ENCODE data around the gene SSB. TPM values are rescaled to one million over a fixed set of nuclear protein-coding genes. Genes with fewer than 3 reads are reported as not detected.

Gene SSB
- 101 to 195 TPM (median 154 TPM) in 5 replicates for total RNA-seq (2022; extraction: Qiagen RNA extraction; ENCODE audit: low read depth)

GRCh38 chr2:169798718-169799592, at the start of gene SSB:
SSB (plus strand) TSS chr2:169798871; CDS start chr2:169800961, 2,090 bp downstream.

GRCh38 chr2:169824373-169825333, 26.0 kb downstream of the SSB start, which contains the start of gene METTL5:
METTL5 (minus strand) TSS chr2:169824905; CDS start chr2:169824597, 308 bp downstream.

GRCh38 chr2:169827272-169828140, 28.8 kb downstream of the SSB start, which contains the start of gene UBR3:
UBR3 (plus strand) TSS chr2:169827454; CDS start chr2:169827508, 54 bp downstream.

Other genes starting within 250 kb of the SSB start
- gene FASTKD1, start 225.0 kb upstream of the SSB start, total RNA-seq (2022; extraction: Qiagen RNA extraction; ENCODE audit: low read depth): 15.8 to 22.9 TPM (median 21.1 TPM) in 5 replicates
- gene PPIG, start 214.5 kb upstream of the SSB start, total RNA-seq (2022; extraction: Qiagen RNA extraction; ENCODE audit: low read depth): 30.1 to 55.6 TPM (median 44.2 TPM) in 5 replicates
- 0.30 to 0.64 TPM (median 0.37 TPM) in 5 replicates for gene CFAP210, start 104.5 kb upstream of the SSB start, total RNA-seq (2022; extraction: Qiagen RNA extraction; ENCODE audit: low read depth)
- 0.61 to 4.2 TPM (median 2.8 TPM) in 5 replicates for gene PHOSPHO2, start 104.4 kb upstream of the SSB start, total RNA-seq (2022; extraction: Qiagen RNA extraction; ENCODE audit: low read depth)
- gene KLHL23, start 65.0 kb upstream of the SSB start, total RNA-seq (2022; extraction: Qiagen RNA extraction; ENCODE audit: low read depth): 7.0 to 9.3 TPM (median 8.0 TPM) in 5 replicates
- 65.0 to 115 TPM (median 68.6 TPM) in 5 replicates for gene METTL5, start 26.0 kb downstream of the SSB start, total RNA-seq (2022; extraction: Qiagen RNA extraction; ENCODE audit: low read depth)
- 6.5 to 11.5 TPM (median 9.9 TPM) in 5 replicates for gene UBR3, start 28.6 kb downstream of the SSB start, total RNA-seq (2022; extraction: Qiagen RNA extraction; ENCODE audit: low read depth)